GM19372 (cell line): ENCODE results near the gene SCMH1.

Experiments
- ATAC-seq: cut with Tn5 transposase; IDR thresholded peaks from one replicate; pipeline ENCODE4 v1.9.1; 2021; ENCODE audit warnings: mild to moderate bottlenecking, low read depth, moderate library complexity; ENCODE audit not compliant: unreplicated experiment

SCMH1 gene

DNA sequence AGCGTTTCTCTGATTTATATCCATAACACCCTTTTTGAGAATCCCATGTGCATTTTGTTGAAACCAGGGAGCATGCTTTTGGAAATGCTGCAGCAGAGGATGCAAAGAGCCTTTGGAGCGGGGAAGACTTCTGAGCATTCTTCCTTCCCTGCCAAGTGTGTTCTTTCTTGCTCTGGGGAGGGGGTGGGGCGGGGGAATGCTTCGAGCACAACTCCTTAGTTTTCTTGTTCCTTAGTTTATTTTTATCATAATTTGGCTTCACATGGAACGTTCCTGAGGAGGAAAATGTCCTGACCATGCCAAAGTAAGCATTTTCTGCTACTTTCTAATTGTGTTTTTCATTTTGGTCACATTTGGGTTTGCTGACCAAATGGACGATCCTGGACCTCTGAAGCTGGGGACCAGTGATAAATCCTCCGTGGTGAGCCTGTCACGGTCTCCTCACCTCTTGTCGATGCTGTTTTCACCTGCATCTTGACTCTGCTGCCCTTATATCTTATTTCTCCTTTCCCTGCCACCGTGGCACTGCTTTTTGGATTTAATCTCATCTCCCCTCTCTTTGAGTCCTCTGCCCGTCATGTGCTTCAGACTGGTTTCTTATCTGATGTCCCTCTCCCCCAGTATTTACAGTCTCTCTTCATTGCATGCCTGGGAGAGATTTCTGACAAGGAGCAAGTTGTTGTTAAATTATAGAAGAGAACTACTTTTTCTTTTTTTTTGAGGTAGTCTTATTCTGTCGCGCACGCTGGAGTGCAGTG is 260.2 kb downstream of the SCMH1 start:
- no peak for ATAC-seq

- peak; percentile 8 for ATAC-seq
These were observed 261.5 kb downstream of the SCMH1 start for GRCh38 chr1:40980453-40981121.

- ATAC-seq: peak; percentile 24
These were observed 262.0 kb downstream of the SCMH1 start for GRCh38 chr1:40980068-40980452.

- ATAC-seq: peak; percentile 89
These were observed 262.7 kb downstream of the SCMH1 start, which contains the start of gene CTPS1 for GRCh38 chr1:40979241-40980067. TSS of gene CTPS1 (plus strand) at chr1:40979696. CDS start at chr1:40983291, 3,595 bp downstream.

GRCh38 chr1:40978886-40979240 is 263.2 kb downstream of the SCMH1 start:
- ATAC-seq: no peak

DNA sequence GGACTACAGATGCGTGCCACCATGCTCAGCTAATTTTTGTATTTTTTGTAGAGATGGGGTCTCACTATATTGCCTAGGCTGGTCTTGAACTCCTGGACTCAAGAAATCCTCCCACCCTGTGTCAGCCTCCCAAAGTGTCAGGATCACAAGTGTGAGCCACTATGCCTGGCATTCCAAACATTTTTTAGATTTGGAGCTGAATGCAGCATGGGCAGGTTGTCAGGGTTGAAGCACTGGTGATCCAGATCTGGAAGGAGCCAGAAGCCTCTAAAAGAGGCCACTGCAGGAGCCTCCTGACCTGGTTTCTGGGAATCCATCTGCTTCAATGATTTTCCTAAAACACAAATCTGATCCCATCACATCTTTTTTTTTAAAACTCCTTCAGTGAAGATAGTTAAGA is 264.4 kb downstream of the SCMH1 start:
- no peak for ATAC-seq
